ENCODE measurements around the gene ITM2B. TPM values are rescaled to one million over a fixed set of nuclear protein-coding genes. Genes with fewer than 3 reads are reported as not detected.

Gene ITM2B
- polyA plus RNA-seq, 1 donor = 292 TPM

DNA sequence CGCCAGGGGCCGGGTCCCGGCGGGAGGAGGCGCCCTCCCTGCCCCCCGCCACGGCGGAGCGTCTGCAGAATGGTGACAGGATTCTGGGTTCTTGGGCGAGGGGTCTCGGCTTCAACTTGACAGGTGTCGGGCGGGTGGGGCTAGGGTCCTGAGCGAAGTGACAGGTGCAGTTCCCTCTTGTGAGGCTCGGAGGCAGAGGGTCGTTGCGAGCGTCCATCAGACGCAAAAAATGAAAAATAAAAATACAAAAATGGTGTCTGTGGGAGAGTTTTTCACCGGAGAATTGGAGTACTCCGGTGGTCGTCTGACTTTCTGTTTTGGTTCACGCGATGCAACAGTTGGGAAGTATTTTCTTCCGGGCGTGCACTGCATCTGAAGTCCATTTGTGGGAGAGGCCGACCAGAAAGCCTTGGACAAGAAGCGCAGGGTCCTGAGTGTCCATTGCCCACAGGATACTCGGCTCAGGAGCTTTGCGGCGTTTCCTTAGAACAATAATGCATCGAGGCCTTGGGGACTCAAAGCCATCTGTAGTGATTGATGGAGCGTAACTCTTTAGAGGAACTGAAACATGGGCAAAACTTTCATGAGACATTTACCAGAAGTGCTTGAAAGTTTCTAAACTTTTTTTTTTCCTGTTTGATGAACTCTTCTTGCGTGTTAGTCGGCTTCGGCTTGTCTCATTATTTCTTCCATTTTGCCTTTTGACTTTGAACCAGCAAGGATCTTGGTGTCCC is 71.3 kb downstream of the ITM2B start:
- DNase-seq (ENCODE audit: low read depth) = peak; percentile 36

DNA sequence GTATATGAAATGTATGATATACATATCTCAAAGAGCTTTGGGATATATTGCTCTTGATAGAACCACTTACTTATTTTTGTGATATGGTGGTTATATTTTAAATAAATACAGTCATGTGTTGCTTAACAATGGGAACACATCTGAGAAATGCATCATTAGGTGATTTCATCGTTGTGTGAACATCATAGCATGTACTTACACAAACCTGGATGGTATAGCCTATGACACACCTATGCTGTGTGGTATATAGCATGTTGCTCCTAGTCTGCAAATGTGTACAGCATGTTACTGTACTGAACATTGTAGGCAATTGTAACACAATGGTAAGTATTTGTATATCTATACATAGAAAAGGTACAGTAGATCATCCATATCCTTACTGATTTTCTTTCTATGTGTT is 78.2 kb downstream of the ITM2B start:
- no peak for DNase-seq (ENCODE audit: low read depth)

DNA sequence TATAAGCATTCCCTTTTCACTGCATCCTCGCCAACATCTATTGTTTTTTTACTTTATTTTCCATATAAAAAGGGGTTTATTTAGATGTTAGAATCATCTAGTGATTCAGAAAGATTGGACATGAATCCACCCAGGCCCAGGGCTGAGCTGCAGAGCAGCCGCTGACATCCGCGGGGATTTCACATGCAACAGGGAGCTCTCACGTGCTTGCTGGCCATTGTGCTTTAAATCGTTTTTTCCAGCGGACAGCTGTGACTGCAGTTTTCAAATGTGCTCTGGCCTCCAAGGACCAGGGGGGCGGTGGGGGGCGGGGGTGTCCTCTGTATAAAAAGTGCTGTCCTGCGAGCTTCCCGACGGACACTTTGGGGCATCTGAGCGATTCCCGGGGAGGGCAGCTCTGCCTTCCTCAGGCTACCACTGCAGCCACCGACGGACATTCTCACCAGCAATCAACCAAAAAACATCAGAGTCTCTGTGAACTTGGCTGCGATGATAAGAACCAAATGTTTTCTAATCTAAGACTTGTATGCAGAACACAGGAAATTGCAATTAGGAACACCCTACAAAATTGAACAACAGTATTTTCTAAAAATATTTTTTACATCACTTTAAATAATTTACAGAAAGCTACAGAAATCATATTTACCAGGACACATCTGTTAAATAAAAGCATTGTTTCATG is 83.1 kb downstream of the ITM2B start:
- DNase-seq (ENCODE audit: low read depth) = no peak

DNA sequence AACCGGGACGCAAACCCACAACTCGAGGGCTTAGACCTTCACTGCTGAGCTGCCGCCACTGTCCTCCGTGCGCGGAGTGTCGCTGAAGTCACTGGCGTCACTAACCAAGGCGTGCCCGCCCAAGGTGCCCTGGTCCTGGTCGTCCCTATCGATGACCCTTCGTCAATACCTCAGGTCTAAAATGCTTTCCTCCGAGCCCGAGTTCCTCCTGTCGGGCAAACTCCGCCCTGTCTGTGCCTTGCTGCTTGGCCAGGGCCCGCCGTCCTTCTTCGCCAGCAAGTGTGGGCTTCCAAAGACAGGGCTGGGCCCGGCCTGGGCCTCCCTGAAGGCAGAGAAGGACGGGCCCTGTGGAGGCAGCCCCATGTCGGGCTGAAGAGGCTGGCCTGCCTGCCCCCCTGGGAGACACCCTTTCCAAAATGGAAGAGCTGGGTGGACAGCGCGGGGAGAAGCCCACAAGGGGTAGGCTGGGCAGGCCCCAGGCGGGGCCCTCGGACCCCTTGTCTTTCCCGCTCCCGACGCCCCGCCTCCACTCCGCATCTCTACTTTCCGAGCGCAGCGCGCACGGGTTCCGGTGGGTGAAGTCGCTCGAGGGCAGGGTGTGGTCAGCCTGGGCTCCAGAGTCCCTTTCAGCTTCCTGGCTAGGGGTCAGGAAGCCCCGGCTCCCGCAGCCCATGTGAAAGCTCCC is 84.0 kb downstream of the ITM2B start:
- DNase-seq (ENCODE audit: low read depth) = no peak

DNA sequence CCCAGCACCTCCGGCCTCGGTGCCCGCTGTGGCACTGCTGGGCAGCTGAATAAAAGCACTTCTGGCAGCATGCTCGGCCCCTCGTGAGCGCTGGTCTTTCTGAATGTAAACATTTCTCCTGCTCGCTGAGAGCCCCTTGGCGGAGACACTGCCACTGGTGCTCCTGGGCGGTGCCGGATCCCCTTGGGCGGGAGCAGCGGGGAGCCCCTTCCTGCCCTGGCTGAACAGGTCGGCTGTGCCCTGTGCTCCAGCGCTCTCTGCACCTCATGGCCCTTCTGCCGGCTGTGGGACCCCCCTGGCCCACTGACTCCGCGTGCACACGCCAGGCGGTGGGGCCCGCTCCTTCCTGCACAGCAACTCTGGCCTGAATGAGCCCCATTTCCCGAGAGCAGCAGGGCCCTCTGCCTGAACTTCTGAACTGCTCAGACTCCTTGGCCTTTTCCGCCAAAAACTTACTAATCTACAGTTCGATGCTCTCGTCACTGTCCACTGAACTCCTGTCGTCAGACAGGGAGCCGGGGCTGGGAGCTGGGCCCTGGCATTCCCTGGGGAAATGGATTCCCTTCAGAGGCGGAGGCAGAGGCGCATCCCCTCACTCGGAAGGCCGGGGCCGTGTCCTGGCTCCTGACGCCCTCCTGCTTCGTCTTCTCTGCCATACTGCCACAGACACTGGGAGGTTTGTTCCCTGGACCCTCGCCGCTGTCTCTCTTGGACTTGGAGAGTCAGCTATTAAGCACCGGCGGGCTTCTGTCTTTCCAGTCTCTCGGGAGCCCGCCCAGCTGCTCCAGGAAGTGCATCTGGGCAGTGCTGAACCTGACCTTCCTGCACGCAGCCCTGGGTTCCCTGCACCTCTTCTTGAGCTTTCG is 84.7 kb downstream of the ITM2B start:
- no peak for DNase-seq (ENCODE audit: low read depth)

DNA sequence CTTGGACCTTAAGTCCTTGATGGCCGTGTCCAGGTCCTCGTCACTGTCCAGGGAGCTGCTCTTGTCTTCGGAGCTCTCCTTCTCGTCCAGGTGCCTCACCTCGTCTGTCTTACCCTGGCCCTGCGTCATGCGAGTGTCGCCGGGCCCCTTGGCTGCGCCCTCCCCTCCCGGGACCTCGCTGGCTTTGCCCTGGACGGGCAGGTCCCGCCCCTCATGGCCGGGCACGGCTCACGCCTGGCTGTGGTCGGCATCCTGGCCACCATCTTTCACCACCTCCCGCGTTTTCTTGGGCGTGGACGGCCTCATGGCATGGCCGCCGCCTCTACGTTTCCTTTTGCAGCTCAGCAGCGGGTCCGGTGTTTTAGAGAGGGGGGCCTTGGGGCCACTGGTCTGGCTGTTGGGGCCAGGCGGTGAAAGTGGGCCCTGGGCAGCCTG is 85.4 kb downstream of the ITM2B start:
- no peak for DNase-seq (ENCODE audit: low read depth)

DNA sequence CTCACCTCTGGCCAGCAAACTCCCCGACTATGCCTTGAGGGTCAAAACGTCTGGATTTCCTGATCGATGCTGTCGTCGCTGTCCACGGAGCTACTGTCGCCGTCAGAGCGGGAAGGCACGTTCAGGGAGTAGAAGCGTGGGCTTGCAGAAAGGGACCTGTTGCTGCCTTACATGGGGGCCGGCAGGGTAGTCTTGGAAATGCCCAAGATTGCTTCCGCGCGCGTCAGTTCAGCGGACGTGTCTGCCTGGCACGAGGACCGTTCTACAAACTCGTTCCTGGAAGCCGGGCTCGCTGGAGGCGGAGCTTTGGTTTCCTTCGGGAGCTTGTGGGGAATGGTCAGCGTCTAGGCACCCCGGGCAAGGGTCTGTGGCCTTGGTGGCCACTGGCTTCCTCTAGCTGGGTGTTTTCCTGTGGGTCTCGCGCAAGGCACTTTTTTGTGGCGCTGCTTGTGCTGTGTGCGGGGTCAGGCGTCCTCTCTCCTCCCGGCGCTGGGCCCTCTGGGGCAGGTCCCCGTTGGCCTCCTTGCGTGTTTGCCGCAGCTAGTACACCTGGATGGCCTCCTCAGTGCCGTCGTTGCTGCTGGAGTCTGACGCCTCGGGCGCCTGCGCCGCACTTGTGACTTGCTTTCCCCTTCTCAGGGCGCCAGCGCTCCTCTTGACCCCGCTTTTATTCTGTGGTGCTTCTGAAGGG is 86.0 kb downstream of the ITM2B start:
- no peak for DNase-seq (ENCODE audit: low read depth)

Other genes starting within 250 kb of the ITM2B start
- gene SUCLA2, start 231.9 kb upstream of the ITM2B start, polyA plus RNA-seq (ENCODE audit: insufficient read length) = 68.4 TPM
- gene NUDT15, start 195.5 kb upstream of the ITM2B start, polyA plus RNA-seq (ENCODE audit: insufficient read length) = 11.7 TPM
- gene MED4, start 138.1 kb upstream of the ITM2B start, polyA plus RNA-seq (ENCODE audit: insufficient read length) = 52.3 TPM
- gene RB1, start 70.5 kb downstream of the ITM2B start, polyA plus RNA-seq (ENCODE audit: insufficient read length) = 59.2 TPM
- gene LPAR6, start 179.9 kb downstream of the ITM2B start, polyA plus RNA-seq (ENCODE audit: insufficient read length) = 19.6 TPM

Data from forelimb muscle (tissue), 1 donor.